Activated naive CD4-positive, alpha-beta T cell treated with anti-CD3 and anti-CD28 coated beads, Interleukin-2, amount 10 ng/mL, durations not matched to agents 7 days and 5 days (primary cell): Measurements from ENCODE around the gene KAT14.

Experiments
- CTCF ChIA-PET: fragments of 350-600 bp; sonication (Branson Sonifier 250); formaldehyde crosslinking; loops from one replicate; lab custom pipeline; 2021; ENCODE audit warnings: antibody characterized with exemption; lab: Charles Lee
- DNase-seq: peaks from one replicate; pipeline ENCODE4 v3.0.0-alpha.2; 2020
- H3K27ac Mint-ChIP-seq: one replicate; pipeline ENCODE4 v1.8.0; 2021; ENCODE audit warnings: mild to moderate bottlenecking, moderate library complexity, mixed read lengths
- H3K27me3 Mint-ChIP-seq: one replicate; pipeline ENCODE4 v1.8.0; 2021; ENCODE audit warnings: mild to moderate bottlenecking, mixed read lengths
- H3K36me3 Mint-ChIP-seq: one replicate; pipeline ENCODE4 v1.8.0; 2021; ENCODE audit warnings: mixed read lengths
- H3K4me1 Mint-ChIP-seq: one replicate; pipeline ENCODE4 v1.8.0; 2021; ENCODE audit warnings: mixed read lengths
- H3K4me3 Mint-ChIP-seq: one replicate; pipeline ENCODE4 v1.8.0; 2021; ENCODE audit warnings: mild to moderate bottlenecking, moderate library complexity, mixed read lengths
- H3K9me3 Mint-ChIP-seq: one replicate; pipeline ENCODE4 v1.8.0; 2021; ENCODE audit warnings: mixed read lengths

Gene KAT14

DNA sequence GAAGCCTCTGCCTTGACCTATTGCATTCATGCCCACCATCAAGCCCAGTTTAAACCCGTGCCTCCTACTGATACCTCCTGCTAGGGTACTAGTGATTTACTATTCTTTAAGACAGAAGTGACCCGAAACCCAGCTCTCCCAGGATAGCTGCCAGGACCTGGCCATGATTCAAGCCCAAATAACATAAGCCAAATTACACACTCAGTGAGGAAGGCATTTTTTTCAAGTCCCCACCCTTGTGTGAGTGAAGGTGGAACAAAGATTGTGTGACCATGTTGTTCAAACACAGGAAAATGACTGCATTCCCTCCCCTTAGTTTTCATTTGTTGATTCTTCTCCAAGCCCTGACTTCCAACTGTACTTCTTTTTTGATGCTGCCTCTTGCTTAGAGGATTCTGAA, 3.7 kb upstream of the KAT14 start:
- DNase-seq = no peak
- Mint-ChIP-seq H3K9me3 (peaks cover 3% of the 10 kb centered on the region), H3K27me3 (peaks cover 17% of the 10 kb centered on the region), H3K4me1 (peaks cover 10% of the 10 kb centered on the region), H3K27ac (no peak overlapping the region), H3K4me3 (no peak overlapping the region), H3K36me3 (no peaks in the 10 kb centered on the region)
- CTCF ChIA-PET = no interaction called here

DNA sequence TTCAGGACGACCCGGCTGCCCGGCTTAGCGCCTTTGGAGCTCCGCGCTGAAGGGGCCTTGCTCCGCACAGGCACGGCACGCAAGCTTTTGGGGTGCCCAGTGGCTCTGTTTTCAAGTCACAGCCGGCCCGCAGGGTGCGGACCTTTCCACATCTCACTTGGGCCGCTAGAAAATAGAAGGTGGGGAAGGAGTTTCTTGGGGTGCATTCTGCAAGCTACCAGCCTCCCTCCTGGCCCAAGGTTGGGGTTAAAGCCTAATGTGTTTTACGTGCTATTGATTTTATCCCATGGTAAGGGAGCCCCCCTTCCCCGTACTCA, 561 bp downstream of the KAT14 start:
- H3K4me1 Mint-ChIP-seq = peaks cover 28% of the 10 kb centered on the region
- no peak for DNase-seq
- CTCF ChIA-PET = interaction anchor here (1.0 kb wide), 1 partner anchor 11 kb away, joined by 3 read pairs; no protein-coding TSS in a partner anchor
- H3K4me3 Mint-ChIP-seq = peak overlapping the region; percentile 80
- H3K27me3 Mint-ChIP-seq = peaks cover 12% of the 10 kb centered on the region
- peaks cover 12% of the 10 kb centered on the region for H3K36me3 Mint-ChIP-seq
- H3K27ac Mint-ChIP-seq = peak overlapping the region; percentile 73
- no peaks in the 10 kb centered on the region for H3K9me3 Mint-ChIP-seq

DNA sequence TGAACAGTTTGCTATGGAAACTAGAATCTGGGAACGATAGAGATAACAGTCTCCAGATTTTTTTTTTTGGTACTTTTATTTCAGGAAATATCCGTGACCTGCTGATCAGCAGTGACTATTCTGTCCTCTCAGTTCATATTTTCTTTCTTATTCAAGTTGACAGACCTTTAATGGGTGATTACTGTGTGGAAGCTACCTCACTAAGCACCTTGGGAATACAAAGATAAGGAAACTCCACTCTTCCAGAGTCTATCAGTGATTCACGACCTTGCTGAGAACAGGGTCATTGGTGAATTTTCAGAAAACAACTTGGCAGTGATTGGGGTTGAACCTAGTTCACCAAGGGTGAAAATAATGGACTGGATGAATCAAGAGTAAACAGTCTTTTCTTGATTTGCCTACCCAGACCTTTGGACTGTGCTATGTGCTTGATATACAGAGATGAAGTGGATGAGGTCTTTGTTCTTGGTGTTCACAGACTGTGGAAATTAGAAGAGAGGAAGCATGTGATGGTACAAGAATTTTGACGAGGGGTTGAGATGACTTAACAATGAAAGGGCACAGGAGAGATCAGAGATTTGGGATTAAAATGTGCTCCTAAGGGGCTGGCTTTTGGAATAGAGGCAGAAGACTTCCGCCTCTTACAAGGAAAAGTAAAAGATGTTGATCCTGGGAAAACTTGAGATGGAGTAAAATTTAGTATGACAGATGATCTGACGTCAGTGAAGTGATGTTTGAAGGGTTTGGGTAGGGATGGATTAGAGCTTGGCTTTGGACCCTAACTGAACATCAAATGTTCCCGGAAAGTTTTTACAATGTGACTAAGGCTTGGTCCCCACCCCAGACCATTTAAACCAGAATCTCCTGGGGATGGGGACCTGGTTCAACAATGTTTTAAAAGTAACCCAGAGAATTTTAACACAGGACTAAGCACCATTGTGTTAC, 1.2 kb downstream of the KAT14 start:
- H3K36me3 Mint-ChIP-seq = peaks cover 13% of the 10 kb centered on the region
- H3K27me3 Mint-ChIP-seq = peaks cover 9% of the 10 kb centered on the region
- no peaks in the 10 kb centered on the region for H3K9me3 Mint-ChIP-seq
- H3K4me3 Mint-ChIP-seq = peak overlapping the region; percentile 80
- peaks cover 28% of the 10 kb centered on the region for H3K4me1 Mint-ChIP-seq
- DNase-seq = no peak
- peak overlapping the region; percentile 73 for H3K27ac Mint-ChIP-seq
- CTCF ChIA-PET = interaction anchor here (0.6 to 1.0 kb wide), 2 partner anchors 11 to 472 kb away, joined by 3 to 4 read pairs; no protein-coding TSS in a partner anchor

DNA sequence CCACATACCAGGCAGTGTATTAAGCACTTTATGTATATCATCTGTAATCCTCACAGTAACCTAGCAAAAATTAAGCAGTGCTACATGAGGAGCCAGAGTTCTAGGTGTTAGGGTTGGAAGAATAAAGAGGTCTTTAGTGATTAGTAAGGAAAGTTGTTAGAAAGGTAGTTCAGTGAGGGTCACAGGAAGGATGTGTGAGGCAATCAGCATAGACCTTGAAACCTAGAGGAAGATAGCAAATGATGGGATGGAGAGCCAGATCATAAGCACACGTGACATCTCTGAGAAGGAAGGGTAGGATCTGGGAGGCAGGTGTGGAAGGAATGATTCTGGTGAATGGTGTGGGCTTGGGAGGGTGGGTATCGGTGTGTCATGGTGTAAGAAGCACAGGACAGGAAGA, 2.2 kb downstream of the KAT14 start:
- Mint-ChIP-seq H3K4me1 (peaks cover 28% of the 10 kb centered on the region), H3K36me3 (peaks cover 17% of the 10 kb centered on the region), H3K27ac (no peak overlapping the region), H3K9me3 (no peaks in the 10 kb centered on the region), H3K4me3 (no peak overlapping the region), H3K27me3 (peaks cover 3% of the 10 kb centered on the region)
- DNase-seq = no peak
- CTCF ChIA-PET = no interaction called here

DNA sequence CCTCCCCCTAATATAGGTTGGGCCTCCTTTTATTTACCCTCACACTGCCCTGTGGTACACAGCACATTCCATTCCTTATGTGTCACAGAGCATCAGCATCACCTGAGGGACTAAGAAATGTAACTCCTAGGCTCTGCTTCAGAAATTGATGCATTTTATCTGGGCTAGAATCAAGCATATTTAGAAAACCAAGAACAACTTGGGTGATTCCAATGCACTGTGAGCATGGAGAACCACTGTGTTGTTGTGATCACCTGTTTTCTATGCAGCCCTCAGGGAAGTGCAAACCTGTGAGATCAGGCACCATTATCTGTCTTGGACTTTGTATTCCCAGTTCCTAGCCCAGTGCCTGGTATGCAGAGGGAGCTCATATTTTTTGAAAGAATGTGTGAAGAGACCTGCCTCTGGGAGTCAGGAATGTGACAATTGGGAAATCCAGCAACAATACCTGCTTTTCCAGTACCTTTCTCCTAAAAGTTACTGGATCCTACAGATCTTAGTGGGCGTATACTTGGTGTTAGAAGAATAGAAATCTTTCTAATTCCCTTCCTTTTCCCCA, 7.0 kb downstream of the KAT14 start:
- no peak for DNase-seq
- H3K27me3 Mint-ChIP-seq = no peaks in the 10 kb centered on the region
- peaks cover 24% of the 10 kb centered on the region for H3K36me3 Mint-ChIP-seq
- no peak overlapping the region for H3K27ac Mint-ChIP-seq
- H3K9me3 Mint-ChIP-seq = no peaks in the 10 kb centered on the region
- H3K4me1 Mint-ChIP-seq = peaks cover 13% of the 10 kb centered on the region
- H3K4me3 Mint-ChIP-seq = no peak overlapping the region
- CTCF ChIA-PET = no interaction called here

DNA sequence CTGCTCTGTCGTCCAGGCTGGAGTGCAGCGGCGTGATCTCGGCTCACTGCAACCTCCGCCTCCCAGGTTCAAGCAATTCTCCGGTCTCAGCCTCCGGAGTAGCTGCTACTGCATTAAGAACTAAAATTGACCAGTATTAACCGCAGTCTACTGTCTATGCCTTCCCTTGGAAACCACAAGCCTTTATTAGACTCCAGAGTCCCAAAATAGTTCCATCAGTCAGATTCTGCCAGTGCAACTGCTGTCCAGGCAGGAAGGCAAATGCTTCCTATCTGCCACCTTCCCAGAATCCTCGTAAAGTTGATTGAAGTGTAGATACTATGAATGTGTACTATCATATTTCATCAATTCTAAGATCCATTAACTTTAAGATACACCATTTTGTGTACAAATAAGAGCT, 16.7 kb downstream of the KAT14 start:
- peaks cover 17% of the 10 kb centered on the region for H3K36me3 Mint-ChIP-seq
- CTCF ChIA-PET = no interaction called here

DNA sequence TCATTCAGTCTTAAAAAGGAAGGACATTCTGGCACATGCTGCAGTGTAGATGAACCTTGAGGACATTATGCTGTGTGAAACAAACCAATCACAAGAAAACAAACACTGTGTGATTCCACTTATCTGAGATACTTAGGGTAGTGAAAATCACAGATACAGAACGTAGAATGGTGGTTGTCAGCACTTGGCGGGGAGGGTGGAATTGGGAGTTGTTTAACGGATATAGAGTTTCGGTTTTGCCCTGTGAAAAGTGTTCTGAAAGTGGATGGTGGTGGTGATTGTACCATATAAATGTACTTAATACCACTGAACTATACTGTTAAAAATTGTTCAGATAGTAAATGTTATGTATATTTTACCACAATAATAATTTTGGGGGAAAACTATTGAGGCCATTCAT, 18.4 kb downstream of the KAT14 start:
- CTCF ChIA-PET = no interaction called here
- H3K27me3 Mint-ChIP-seq = no peaks in the 10 kb centered on the region
- no peaks in the 10 kb centered on the region for H3K9me3 Mint-ChIP-seq
- no peak for DNase-seq
- no peaks in the 10 kb centered on the region for H3K4me1 Mint-ChIP-seq
- no peak overlapping the region for H3K27ac Mint-ChIP-seq
- H3K36me3 Mint-ChIP-seq = peaks cover 17% of the 10 kb centered on the region
- no peak overlapping the region for H3K4me3 Mint-ChIP-seq

More for the DNA sequence above, 16.7 kb downstream of the KAT14 start:
- DNase-seq = no peak
- Mint-ChIP-seq H3K27me3 (no peaks in the 10 kb centered on the region), H3K4me1 (no peaks in the 10 kb centered on the region), H3K9me3 (no peaks in the 10 kb centered on the region), H3K27ac (no peak overlapping the region), H3K4me3 (no peak overlapping the region)

DNA sequence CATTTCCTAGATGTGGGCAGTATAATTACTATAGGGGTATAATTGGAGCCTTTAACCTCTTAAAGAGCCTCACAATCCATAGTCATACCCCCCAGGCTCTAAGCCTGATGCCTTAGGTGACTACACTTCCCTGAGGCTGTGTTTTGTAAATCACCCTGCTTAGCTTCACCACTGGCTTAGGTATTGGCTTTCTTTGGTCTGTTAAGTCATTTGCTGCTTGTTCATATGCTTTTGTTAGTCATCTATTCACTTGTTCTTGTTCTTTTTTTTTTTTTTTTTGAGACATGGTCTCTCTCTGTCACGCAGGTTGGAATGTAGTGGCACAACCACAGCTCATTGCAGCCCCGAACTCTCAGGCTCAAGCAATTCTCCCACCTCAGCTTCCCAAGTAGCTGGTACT, 26.7 kb downstream of the KAT14 start:
- H3K4me3 Mint-ChIP-seq = no peak overlapping the region
- H3K4me1 Mint-ChIP-seq = peaks cover 18% of the 10 kb centered on the region
- CTCF ChIA-PET = no interaction called here
- no peak for DNase-seq
- no peak overlapping the region for H3K27ac Mint-ChIP-seq
- H3K36me3 Mint-ChIP-seq = peaks cover 33% of the 10 kb centered on the region
- no peaks in the 10 kb centered on the region for H3K27me3 Mint-ChIP-seq
- no peaks in the 10 kb centered on the region for H3K9me3 Mint-ChIP-seq

DNA sequence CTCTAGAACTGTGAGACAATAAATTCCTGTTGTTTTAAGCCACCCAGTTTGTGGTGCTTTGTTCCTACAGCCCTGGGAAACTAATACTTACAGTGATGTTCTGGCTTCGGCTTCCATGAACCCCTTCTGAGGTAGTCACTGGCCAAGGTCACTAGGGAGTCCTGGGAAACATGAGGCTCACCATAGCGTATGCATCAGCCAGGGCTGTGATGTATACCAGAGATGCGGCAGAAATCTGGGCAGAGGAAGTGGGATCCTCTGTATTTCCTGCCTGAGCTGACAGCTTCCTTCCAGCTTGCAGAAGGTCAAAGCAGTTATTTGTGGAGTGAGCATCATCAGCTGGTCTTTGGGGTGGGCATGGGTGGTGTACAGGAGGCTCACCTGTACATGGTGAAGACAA, 27.9 kb downstream of the KAT14 start:
- H3K9me3 Mint-ChIP-seq = no peaks in the 10 kb centered on the region
- peaks cover 36% of the 10 kb centered on the region for H3K36me3 Mint-ChIP-seq
- DNase-seq = no peak
- no peaks in the 10 kb centered on the region for H3K27me3 Mint-ChIP-seq
- H3K4me3 Mint-ChIP-seq = peak overlapping the region; percentile 14
- CTCF ChIA-PET = no interaction called here
- H3K27ac Mint-ChIP-seq = peak overlapping the region; percentile 13
- peaks cover 18% of the 10 kb centered on the region for H3K4me1 Mint-ChIP-seq

DNA sequence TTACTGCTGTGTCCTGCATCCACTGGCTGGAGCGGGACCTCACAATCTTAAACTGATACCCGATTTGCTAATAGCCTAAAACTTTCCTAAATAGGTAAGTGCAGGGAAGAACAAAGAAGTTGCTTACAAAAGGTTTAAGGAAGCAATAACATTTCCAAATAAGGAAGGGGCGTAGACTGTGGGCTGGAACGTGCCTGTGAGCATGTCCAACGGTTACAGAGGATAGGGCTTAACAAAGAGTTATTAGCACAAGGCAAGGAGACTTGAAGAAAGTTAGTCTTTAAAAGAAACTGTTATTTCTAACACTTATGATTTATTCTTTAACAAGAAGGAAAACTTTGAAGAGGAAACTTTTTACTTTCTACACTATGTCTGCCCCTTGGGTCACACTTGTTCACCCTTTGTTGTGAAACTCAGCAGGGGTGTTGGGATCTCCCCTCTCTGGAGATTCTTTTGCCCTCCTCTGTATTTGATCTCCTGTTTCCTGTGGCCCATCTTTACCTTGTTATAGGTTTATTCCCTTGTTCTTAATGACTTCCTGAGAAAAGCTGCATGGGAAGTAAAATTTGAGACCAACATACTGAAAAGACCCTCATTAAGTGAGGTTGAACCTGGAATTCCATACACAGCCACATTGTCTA, 28.7 kb downstream of the KAT14 start:
- DNase-seq = no peak
- Mint-ChIP-seq H3K4me1 (peaks cover 18% of the 10 kb centered on the region), H3K27me3 (no peaks in the 10 kb centered on the region), H3K27ac (peak overlapping the region; percentile 24), H3K4me3 (no peak overlapping the region), H3K36me3 (peaks cover 43% of the 10 kb centered on the region), H3K9me3 (no peaks in the 10 kb centered on the region)
- CTCF ChIA-PET = no interaction called here

DNA sequence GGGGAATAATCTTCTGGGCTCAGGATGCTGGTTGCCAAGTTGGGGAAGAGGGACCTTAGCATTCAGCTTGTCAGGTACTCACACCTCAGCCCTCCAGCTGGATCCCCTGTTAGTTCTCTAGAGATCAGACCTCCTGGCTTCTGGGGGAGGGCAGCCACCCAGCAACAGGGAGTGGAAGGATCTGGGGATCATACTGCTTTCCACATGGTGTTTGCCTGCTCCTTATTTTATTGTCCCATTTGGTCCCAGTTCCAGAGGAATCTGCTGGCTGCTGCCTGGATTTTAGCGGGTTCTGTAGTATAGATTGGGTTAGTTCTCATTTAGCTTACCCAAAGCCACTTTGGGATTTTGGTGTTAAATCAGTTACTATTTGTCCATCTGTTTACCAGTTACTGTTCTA, 29.3 kb downstream of the KAT14 start:
- peaks cover 44% of the 10 kb centered on the region for H3K36me3 Mint-ChIP-seq
- H3K4me1 Mint-ChIP-seq = peaks cover 18% of the 10 kb centered on the region
- CTCF ChIA-PET = no interaction called here

DNA sequence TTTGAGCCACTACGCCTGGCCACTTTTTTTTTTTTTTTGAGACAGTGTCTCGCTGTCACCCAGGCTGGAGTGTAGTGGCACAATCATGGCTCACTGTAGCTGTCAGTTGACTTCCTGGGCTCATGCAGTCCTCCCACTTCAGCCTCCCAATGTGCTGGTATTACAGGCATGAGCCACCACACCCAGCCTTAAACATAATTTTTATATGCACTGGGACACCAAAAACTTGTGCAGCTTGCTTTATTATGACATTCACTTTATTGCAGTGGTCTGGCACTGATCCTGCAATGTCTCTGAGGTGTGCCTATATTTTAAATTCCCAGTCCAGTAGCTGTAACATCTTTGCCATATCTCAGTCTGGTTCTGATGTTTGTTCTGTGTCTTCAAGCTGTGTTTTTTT, 34.7 kb downstream of the KAT14 start:
- Mint-ChIP-seq H3K27me3 (no peaks in the 10 kb centered on the region), H3K36me3 (peaks cover 53% of the 10 kb centered on the region), H3K4me1 (no peaks in the 10 kb centered on the region), H3K27ac (peak overlapping the region; percentile 29), H3K4me3 (no peak overlapping the region), H3K9me3 (no peaks in the 10 kb centered on the region)
- CTCF ChIA-PET = no interaction called here
- no peak for DNase-seq

More for the DNA sequence above, 29.3 kb downstream of the KAT14 start:
- no peaks in the 10 kb centered on the region for H3K9me3 Mint-ChIP-seq
- no peak for DNase-seq
- H3K27ac Mint-ChIP-seq = no peak overlapping the region
- H3K27me3 Mint-ChIP-seq = no peaks in the 10 kb centered on the region
- no peak overlapping the region for H3K4me3 Mint-ChIP-seq

DNA sequence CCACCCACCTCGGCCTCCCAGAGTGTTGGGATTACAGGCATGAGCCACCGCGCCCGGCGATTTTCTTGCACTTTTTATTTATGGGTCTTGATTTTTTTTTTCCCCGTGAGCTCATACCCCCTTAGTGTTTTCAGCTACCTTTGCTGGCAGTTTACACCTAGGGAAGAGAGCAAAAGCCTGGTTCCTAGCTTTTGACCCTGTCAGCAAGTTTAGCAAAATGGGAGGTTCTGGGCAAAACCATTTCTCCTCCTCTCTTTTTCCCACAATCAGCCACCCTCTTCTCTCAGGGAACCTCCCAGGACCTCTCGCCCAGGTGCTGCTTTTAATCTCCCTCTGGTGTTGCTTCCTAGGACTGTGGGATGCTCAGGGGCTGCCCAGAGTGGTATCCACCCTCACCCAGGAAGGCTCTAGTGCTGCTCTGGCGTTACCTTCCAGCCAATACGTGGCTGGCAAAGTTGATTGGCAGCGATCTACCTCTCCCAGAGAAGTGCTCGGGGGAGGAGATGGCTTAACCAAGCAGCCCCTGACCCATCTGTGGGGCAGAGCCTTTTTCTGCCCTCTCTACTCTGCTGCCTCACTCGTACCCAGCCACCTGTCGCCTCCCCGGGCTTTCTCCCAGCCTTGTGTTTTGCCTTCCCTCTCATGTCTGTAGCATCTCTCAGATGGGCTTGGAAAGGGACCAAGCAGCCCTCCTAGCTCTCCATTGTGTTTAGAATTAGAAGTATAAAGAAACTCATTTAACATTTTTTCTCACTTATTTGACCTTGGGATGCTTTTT, 37.4 kb downstream of the KAT14 start:
- Mint-ChIP-seq H3K36me3 (peaks cover 63% of the 10 kb centered on the region), H3K9me3 (peaks cover 8% of the 10 kb centered on the region), H3K4me1 (no peaks in the 10 kb centered on the region), H3K27me3 (no peaks in the 10 kb centered on the region), H3K27ac (peak overlapping the region; percentile 79), H3K4me3 (no peak overlapping the region)
- CTCF ChIA-PET = no interaction called here
- no peak for DNase-seq

DNA sequence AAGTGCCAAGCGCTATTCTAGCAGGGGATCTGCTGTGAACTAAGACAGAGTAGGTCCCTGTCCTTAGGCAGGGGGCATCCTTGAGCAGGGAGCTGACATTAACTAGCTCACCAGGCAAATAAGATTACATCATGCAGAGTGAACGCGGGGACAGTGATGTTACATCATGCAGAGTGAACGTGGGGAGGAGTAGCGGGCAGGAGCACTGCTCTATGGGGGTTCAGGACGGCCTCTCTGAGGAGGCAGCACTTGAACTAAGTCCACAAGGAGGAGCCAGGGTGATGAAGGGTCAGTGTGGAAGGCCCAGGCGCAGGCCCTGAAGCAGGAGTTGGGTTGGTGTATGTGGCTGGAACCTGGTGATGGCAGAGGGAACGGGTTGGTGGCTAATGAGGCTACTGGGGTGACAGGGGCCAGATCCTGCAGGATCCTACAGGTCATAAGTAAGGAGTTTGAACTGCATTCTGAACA, 38.7 kb downstream of the KAT14 start:
- H3K27me3 Mint-ChIP-seq = no peaks in the 10 kb centered on the region
- no peak overlapping the region for H3K27ac Mint-ChIP-seq
- no peak for DNase-seq
- H3K9me3 Mint-ChIP-seq = peaks cover 13% of the 10 kb centered on the region
- H3K4me3 Mint-ChIP-seq = no peak overlapping the region
- H3K36me3 Mint-ChIP-seq = peaks cover 63% of the 10 kb centered on the region
- no peaks in the 10 kb centered on the region for H3K4me1 Mint-ChIP-seq
- CTCF ChIA-PET = no interaction called here
